Progenitor cell of endocrine pancreas (in vitro differentiated cells): Measurements from ENCODE around the gene SAMD15. TPM values are rescaled to one million over a fixed set of nuclear protein-coding genes. Genes with fewer than 3 reads are reported as not detected.

Experiments used
- DNase-seq: peaks from one replicate; pipeline ENCODE4 v3.0.0; 2021; ENCODE audit warnings: low spot score; ENCODE audit not compliant: unreplicated experiment
- H3K27ac Mint-ChIP-seq: 2 replicates; pipeline ENCODE4 v1.8.0; 2021; ENCODE audit warnings: mild to moderate bottlenecking, moderate library complexity, mixed read lengths
- H3K27me3 Mint-ChIP-seq: 2 replicates; pipeline ENCODE4 v1.8.0; 2021; ENCODE audit warnings: mixed read lengths
- H3K36me3 Mint-ChIP-seq: 2 replicates; pipeline ENCODE4 v1.8.0; 2022; ENCODE audit warnings: mixed read lengths; ENCODE audit not compliant: insufficient read depth
- H3K4me1 Mint-ChIP-seq: 2 replicates; pipeline ENCODE4 v1.8.0; 2021; ENCODE audit warnings: low read depth, mixed read lengths
- H3K4me3 Mint-ChIP-seq: 2 replicates; pipeline ENCODE4 v1.8.0; 2021; ENCODE audit warnings: low read depth, mild to moderate bottlenecking, moderate library complexity, mixed read lengths
- H3K9me3 Mint-ChIP-seq: 2 replicates; pipeline ENCODE4 v1.8.0; 2021; ENCODE audit warnings: low read depth, mixed read lengths
- total RNA-seq: library from RNA; stranded (reverse); gene quantifications from 2 replicates; pipeline ENCODE4 v1.2.1, GENCODE V29; 2021
- TF ChIP-seq, protein P1 (sequence below): fragments of 200-600 bp; sonication (generic); IDR thresholded peaks from one replicate; pipeline ENCODE4 v1.5.0; 2021; ENCODE audit warnings: antibody characterized with exemption, mild to moderate bottlenecking; ENCODE audit not compliant: unreplicated experiment

Gene SAMD15
- total RNA-seq, 1 donor from 2014 or later, result 10.7 TPM

DNA sequence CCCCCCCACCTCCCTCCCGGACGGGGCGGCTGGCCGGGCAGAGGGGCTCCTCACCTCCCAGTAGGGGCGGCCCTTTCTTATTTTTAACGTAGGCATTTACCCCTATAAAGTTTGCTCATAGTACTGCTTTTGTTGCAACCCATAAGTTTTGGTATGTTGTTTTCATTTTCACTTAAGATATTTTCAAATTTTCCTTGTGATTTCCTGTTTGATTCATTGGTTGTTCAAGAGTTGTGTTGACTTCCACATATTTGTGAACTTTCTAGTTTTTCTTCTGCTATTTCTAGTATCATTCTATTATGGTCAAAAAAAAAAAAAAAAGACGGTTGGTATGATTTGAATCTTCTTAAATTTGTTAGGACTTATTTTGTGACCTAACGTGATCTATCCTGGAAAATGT, 39.7 kb downstream of the SAMD15 start:
- peaks cover 1% of the 10 kb centered on the region for H3K4me1 Mint-ChIP-seq
- H3K9me3 Mint-ChIP-seq, result peaks cover 20% of the 10 kb centered on the region
- TF ChIP-seq, protein P1, sequence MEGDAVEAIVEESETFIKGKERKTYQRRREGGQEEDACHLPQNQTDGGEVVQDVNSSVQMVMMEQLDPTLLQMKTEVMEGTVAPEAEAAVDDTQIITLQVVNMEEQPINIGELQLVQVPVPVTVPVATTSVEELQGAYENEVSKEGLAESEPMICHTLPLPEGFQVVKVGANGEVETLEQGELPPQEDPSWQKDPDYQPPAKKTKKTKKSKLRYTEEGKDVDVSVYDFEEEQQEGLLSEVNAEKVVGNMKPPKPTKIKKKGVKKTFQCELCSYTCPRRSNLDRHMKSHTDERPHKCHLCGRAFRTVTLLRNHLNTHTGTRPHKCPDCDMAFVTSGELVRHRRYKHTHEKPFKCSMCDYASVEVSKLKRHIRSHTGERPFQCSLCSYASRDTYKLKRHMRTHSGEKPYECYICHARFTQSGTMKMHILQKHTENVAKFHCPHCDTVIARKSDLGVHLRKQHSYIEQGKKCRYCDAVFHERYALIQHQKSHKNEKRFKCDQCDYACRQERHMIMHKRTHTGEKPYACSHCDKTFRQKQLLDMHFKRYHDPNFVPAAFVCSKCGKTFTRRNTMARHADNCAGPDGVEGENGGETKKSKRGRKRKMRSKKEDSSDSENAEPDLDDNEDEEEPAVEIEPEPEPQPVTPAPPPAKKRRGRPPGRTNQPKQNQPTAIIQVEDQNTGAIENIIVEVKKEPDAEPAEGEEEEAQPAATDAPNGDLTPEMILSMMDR, result no peak
- H3K36me3 Mint-ChIP-seq, result peaks cover 29% of the 10 kb centered on the region
- no peak overlapping the region for H3K4me3 Mint-ChIP-seq
- DNase-seq, result no peak
- H3K27me3 Mint-ChIP-seq, result no peaks in the 10 kb centered on the region
- H3K27ac Mint-ChIP-seq, result no peak overlapping the region

DNA sequence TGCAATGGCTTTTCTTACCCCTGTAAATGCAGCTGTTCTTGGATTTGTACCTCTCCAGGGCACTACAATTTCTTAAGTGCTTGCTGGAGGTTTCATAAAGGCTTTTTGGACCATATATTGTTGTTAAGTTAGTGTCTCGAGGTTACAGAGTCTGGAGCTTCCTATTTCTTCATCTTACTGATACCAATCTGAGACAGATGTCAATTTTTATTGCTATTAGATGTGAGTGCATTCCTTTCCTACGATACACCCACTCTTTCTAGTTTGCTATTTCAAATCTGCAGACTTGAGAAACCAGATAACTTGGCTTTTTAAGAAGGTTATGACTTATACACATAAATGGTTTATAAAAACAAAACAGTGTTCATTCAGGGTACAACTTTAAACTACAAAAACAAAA, 44.0 kb downstream of the SAMD15 start:
- no peak overlapping the region for H3K4me3 Mint-ChIP-seq
- TF ChIP-seq, protein P1, result no peak
- no peak overlapping the region for H3K27ac Mint-ChIP-seq

DNA sequence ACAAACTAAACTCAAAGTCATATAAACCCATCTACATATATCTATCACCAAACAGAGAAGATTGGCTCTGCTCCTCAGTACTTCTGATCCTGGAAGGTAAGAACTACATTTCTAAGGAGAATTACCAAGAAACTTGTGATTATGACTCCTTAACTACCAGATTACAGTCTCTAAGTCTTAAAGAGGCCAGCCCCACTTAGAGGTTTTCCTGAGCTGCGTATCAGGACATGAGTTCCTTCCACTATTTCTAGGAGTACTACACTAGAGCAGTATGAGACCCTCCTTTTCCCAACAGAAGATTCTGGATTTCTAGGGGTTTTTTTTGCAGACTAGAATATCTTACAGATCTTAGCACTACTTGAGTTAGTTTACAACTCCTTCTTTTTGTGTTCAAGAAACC, 46.2 kb downstream of the SAMD15 start, which contains the start of gene NOXRED1:
Gene NOXRED1 (minus strand): TSS at position 101 of the 400 bp plus-strand sequence. CDS start 634 bp downstream, outside the sequence.
- Mint-ChIP-seq H3K4me1 (peaks cover 6% of the 10 kb centered on the region), H3K27me3 (no peaks in the 10 kb centered on the region), H3K4me3 (no peak within 1 kb of the TSS), H3K36me3 (peaks cover 57% of the 10 kb centered on the region), H3K27ac (no peak within 1 kb of the TSS), H3K9me3 (peaks cover 11% of the 10 kb centered on the region)
- no peak for DNase-seq
- TF ChIP-seq, protein P1, result no peak

More for the DNA sequence above, 44.0 kb downstream of the SAMD15 start:
- H3K4me1 Mint-ChIP-seq, result peaks cover 6% of the 10 kb centered on the region
- peaks cover 49% of the 10 kb centered on the region for H3K36me3 Mint-ChIP-seq
- peaks cover 20% of the 10 kb centered on the region for H3K9me3 Mint-ChIP-seq
- no peaks in the 10 kb centered on the region for H3K27me3 Mint-ChIP-seq
- no peak for DNase-seq

DNA sequence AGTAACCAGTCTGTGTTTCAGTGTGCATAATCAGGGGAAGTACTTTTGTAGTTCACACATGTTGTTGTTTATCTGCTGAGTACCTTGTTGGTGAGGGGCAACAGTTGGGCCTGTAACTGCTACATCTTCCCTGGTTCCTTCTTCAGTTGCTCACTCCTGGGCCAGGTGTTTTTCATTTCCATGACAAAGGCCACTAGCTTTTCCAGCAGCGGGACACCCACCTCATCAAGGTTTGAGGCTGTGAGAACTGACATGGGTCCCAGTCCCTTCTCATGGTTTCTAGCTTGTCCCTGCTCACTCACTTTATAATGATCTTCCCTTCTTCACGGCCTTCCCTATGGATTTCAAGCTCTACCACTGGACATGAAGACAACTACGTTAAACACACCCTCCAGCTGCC, 47.7 kb downstream of the SAMD15 start:
- no peaks in the 10 kb centered on the region for H3K27me3 Mint-ChIP-seq
- H3K27ac Mint-ChIP-seq, result no peak overlapping the region
- peaks cover 6% of the 10 kb centered on the region for H3K4me1 Mint-ChIP-seq
- no peak for DNase-seq
- peaks cover 56% of the 10 kb centered on the region for H3K36me3 Mint-ChIP-seq
- H3K4me3 Mint-ChIP-seq, result no peak overlapping the region
- TF ChIP-seq, protein P1, result no peak
- H3K9me3 Mint-ChIP-seq, result peaks cover 4% of the 10 kb centered on the region

DNA sequence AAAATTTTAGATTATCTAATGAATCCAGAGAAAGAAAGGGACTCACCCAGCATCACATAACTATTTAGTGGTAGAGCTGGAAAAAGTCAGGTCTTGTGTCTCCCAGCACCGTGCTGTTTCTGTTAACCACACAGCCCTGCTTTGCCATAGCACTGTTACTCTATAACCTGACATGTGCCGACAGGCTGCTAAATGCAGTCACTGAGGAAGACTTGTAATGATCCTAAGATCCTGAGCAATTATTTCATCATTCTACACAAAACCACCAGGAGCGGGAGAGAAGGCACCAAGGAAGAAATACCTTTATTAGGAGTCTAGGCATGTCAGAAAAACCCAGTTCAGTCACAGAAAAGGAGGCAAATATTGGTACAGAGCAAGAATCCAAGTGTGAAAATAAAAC, 49.2 kb downstream of the SAMD15 start:
- peaks cover 45% of the 10 kb centered on the region for H3K36me3 Mint-ChIP-seq
- DNase-seq, result no peak
- no peak overlapping the region for H3K27ac Mint-ChIP-seq
- TF ChIP-seq, protein P1, result no peak
- no peaks in the 10 kb centered on the region for H3K27me3 Mint-ChIP-seq
- H3K9me3 Mint-ChIP-seq, result no peaks in the 10 kb centered on the region
- no peak overlapping the region for H3K4me3 Mint-ChIP-seq
- peaks cover 6% of the 10 kb centered on the region for H3K4me1 Mint-ChIP-seq
